Activated T-helper 9 cell treated with anti-CD3 and anti-CD28 coated beads, Interleukin-2, amount 50 U/mL, for 16 hours (primary cell): ENCODE results near the gene EGFLAM.

Source experiments
- DNase-seq: peaks from one replicate; pipeline ENCODE4 v3.0.0-alpha.2; 2020; ENCODE audit warnings: low read depth

Gene EGFLAM

GRCh38 chr5:38267372-38267771 is 9.0 kb downstream of the EGFLAM start:
- DNase-seq = no peak

GRCh38 chr5:38273626-38274025 is 15.3 kb downstream of the EGFLAM start:
- no peak for DNase-seq

- no peak for DNase-seq
Measured at GRCh38 chr5:38274370-38274769, 16.0 kb downstream of the EGFLAM start.

GRCh38 chr5:38284384-38284783 is 26.0 kb downstream of the EGFLAM start:
- no peak for DNase-seq

GRCh38 chr5:38285226-38285625 is 26.9 kb downstream of the EGFLAM start:
- no peak for DNase-seq

- no peak for DNase-seq
Measured at GRCh38 chr5:38286002-38286401, 27.6 kb downstream of the EGFLAM start.

- DNase-seq = no peak
Measured at GRCh38 chr5:38287124-38287523, 28.8 kb downstream of the EGFLAM start.

GRCh38 chr5:38289457-38289856 is 31.1 kb downstream of the EGFLAM start:
- no peak for DNase-seq

- DNase-seq = no peak
Measured at GRCh38 chr5:38290028-38290653, 31.8 kb downstream of the EGFLAM start.

- no peak for DNase-seq
Measured at GRCh38 chr5:38291355-38291754, 33.0 kb downstream of the EGFLAM start.

- DNase-seq = no peak
Measured at GRCh38 chr5:38292228-38292627, 33.9 kb downstream of the EGFLAM start.

- DNase-seq = no peak
Measured at GRCh38 chr5:38295751-38296150, 37.4 kb downstream of the EGFLAM start.

GRCh38 chr5:38297830-38298608 is 39.7 kb downstream of the EGFLAM start:
- DNase-seq = no peak

GRCh38 chr5:38299585-38299984 is 41.2 kb downstream of the EGFLAM start:
- DNase-seq = no peak

GRCh38 chr5:38305148-38305547 is 46.8 kb downstream of the EGFLAM start:
- no peak for DNase-seq

GRCh38 chr5:38307845-38308244 is 49.5 kb downstream of the EGFLAM start:
- DNase-seq = no peak

GRCh38 chr5:38316544-38317224 is 58.3 kb downstream of the EGFLAM start:
- DNase-seq = no peak

- DNase-seq = no peak
Measured at GRCh38 chr5:38317868-38318267, 59.5 kb downstream of the EGFLAM start.

GRCh38 chr5:38319491-38319890 is 61.1 kb downstream of the EGFLAM start:
- DNase-seq = no peak

GRCh38 chr5:38321978-38322377 is 63.6 kb downstream of the EGFLAM start:
- no peak for DNase-seq

GRCh38 chr5:38323645-38324295 is 65.4 kb downstream of the EGFLAM start:
- no peak for DNase-seq

- no peak for DNase-seq
Measured at GRCh38 chr5:38329132-38329715, 70.9 kb downstream of the EGFLAM start.
